Hypothalamus (tissue), 51 donors: ENCODE data around the gene KRTAP22-1.

ENCODE experiments used
- DNase-seq, 51 donors: peaks; one replicate each; lab custom pipeline; 2025; lab: John Stamatoyannopoulos, UW

Gene KRTAP22-1

GRCh38 chr21:30623362-30623761 is 22.5 kb downstream of the KRTAP22-1 start:
- DNase-seq: no peak

DNA sequence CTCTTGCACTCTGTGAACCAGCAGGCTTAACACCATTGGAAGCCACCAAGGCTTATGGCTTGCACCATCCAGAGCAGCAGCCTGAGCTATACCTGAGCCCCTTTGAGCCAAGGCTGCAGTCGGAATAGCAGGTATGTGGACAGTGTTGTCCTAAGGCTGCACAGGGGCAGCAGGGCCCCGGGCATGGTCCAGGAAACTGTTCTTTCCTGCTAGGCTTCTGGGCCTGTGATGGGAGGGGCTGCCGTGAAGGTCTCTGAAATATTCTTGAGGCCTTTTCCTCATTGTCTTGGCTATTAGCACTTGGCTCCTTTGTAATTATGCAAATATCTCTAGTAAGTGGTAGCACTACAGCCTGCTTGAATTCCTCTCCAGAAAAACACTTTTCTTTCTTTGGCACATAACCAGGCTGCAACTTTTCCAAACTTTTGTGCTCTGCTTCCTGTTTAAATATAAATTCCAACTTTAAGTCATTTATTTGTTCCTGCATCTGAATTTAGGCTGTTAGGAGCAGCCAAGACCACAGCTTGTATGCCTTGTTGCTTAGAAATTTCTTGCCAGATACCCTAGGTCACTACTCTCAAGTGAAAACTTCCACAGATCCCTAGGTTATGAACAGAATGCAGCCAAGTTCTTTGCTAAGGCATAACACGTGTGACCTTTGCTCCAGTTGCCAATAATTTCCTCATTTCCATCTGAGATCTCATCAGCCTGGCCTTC is 24.7 kb downstream of the KRTAP22-1 start:
- DNase-seq: no peak

DNA sequence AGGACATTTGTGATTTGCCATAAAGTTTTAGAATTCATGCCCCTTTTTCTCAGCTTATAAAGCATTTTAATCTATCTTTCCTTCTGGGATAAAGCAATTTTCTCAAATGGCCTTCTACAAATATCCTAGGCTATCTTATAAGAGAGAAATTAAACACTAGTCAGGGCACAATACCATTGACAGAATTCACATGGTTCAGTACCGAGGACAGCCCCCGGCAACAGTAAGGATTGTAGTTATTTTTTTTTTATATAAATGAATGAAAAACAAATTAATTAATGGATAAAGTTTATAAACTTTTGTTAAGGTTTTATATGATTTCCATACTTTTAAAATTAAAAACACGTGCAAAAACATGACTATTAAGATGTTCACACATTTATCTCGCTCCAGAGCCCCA is 27.2 kb downstream of the KRTAP22-1 start:
- no peak for DNase-seq

- no peak for DNase-seq
Measured at GRCh38 chr21:30629200-30629599, 28.3 kb downstream of the KRTAP22-1 start.

DNA sequence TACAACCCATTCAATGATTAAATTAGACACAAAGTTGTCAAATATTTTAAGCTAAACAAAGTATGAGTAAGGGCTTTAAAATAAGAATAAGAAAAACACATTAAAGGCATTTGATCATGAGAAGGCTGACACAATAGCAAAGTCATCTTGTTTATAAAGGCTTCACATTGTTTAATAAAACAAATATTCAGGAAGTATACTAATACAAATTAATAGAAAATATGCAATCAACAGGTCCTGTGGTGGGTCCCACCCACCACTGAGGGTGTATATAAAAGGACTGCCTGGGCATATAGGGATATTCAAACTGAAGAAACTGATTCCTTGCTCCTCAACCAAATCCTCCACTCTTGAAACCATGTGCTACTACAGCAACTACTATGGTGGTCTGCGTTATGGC is 34.0 kb downstream of the KRTAP22-1 start, which contains the start of gene KRTAP20-2:
Gene KRTAP20-2 (plus strand): TSS at position 301 of the 400 bp plus-strand sequence. CDS start 58 bp downstream, at position 359.
- DNase-seq: no peak

GRCh38 chr21:30638686-30639085 is 37.8 kb downstream of the KRTAP22-1 start:
- DNase-seq: no peak

DNA sequence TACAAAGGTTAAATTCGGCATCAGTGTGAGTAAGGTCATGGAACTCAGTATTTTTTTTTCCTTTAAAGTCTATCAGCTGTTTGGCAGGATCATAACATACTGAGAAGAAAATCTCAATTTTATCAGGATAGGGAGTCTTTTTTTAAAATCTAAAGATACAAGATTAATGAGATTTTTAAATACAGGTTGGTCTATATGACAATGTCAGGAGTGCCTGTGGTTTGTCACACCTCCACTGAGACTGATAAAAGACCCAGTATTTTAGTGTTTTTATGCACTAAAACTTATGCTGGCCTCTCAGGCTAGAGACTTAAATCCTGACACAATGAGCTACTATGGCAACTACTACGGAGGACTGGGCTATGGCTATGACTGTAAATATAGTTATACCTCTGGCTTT is 41.7 kb downstream of the KRTAP22-1 start, which contains the start of gene KRTAP20-3:
Gene KRTAP20-3 (plus strand): TSS at position 301 of the 400 bp plus-strand sequence.
- no peak for DNase-seq

- no peak for DNase-seq
Measured at GRCh38 chr21:30646904-30647414, 46.1 kb downstream of the KRTAP22-1 start.
